Measurements from ENCODE around the gene ZNF716. TPM values are rescaled to one million over a fixed set of nuclear protein-coding genes. Genes with fewer than 3 reads are reported as not detected.
"Not testable (repeated sequence)": the region's sequence is repeated elsewhere in the genome, so short reads cannot be mapped to it uniquely, and the experiment has no call there.

ZNF716 gene
- total RNA-seq, 2 experiments from 2014 or later: not detected

GRCh38 chr7:57443567-57443966, 6.4 kb upstream of the ZNF716 start:
- H3K27ac Mint-ChIP-seq: no peak overlapping the region
- no peaks in the 10 kb centered on the region for H3K36me3 Mint-ChIP-seq (ENCODE audit: low read depth)
- peaks cover 27% of the 10 kb centered on the region for H3K9me3 Mint-ChIP-seq
- no peaks in the 10 kb centered on the region for H3K27me3 Mint-ChIP-seq
- no peaks in the 10 kb centered on the region for H3K4me1 Mint-ChIP-seq
- H3K4me3 Mint-ChIP-seq: no peak overlapping the region
- CTCF ChIA-PET: no interaction called here
- POLR2A ChIA-PET: no interaction called here
- no peak for DNase-seq

DNA sequence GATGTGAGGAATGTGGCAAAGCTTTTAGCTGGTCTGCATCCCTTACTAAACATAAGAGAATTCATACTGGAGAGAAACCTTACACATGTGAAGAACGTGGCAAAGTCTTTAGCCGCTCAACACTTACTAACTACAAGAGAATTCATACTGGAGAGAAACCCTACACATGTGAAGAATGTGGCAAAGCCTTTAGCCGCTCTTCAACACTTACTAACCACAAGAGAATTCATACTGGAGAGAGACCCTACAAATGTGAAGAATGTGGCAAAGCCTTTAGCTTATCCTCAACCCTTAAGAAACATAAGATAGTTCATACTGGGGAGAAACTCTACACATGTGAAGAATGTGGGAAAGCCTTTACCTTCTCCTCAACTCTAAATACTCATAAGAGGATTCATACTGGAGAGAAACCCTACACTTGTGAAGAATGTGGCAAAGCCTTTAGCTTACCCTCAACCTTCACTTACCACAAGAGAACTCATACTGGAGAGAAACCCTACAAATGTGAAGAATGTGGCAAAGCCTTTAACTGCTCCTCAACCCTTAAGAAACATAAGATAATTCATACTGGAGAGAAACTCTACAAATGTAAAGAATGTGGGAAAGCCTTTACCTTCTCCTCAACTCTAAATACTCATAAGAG, 19.3 kb downstream of the ZNF716 start:
- peaks cover 43% of the 10 kb centered on the region for H3K9me3 Mint-ChIP-seq
- CTCF ChIA-PET; H3K4me3 Mint-ChIP-seq; H3K4me1 Mint-ChIP-seq; H3K36me3 Mint-ChIP-seq (ENCODE audit: low read depth); POLR2A ChIA-PET; DNase-seq; H3K27ac Mint-ChIP-seq; H3K27me3 Mint-ChIP-seq: not testable (repeated sequence)

- H3K27ac Mint-ChIP-seq; H3K36me3 Mint-ChIP-seq (ENCODE audit: low read depth); DNase-seq; H3K4me1 Mint-ChIP-seq; H3K4me3 Mint-ChIP-seq; POLR2A ChIA-PET; CTCF ChIA-PET; H3K27me3 Mint-ChIP-seq: not testable (repeated sequence)
- H3K9me3 Mint-ChIP-seq: peaks cover 23% of the 10 kb centered on the region
These were observed 30.3 kb downstream of the ZNF716 start for GRCh38 chr7:57480304-57480703.

GRCh38 chr7:57485022-57485421, 35.0 kb downstream of the ZNF716 start:
- CTCF ChIA-PET; H3K4me1 Mint-ChIP-seq; H3K36me3 Mint-ChIP-seq (ENCODE audit: low read depth); POLR2A ChIA-PET; DNase-seq; H3K27me3 Mint-ChIP-seq; H3K27ac Mint-ChIP-seq; H3K4me3 Mint-ChIP-seq: not testable (repeated sequence)
- H3K9me3 Mint-ChIP-seq: peaks cover 21% of the 10 kb centered on the region

- no peaks in the 10 kb centered on the region for H3K27me3 Mint-ChIP-seq
- no peak for DNase-seq
- H3K36me3 Mint-ChIP-seq (ENCODE audit: low read depth): peaks cover 2% of the 10 kb centered on the region
- peaks cover 9% of the 10 kb centered on the region for H3K9me3 Mint-ChIP-seq
- H3K4me1 Mint-ChIP-seq: no peaks in the 10 kb centered on the region
- CTCF ChIA-PET: no interaction called here
- no peak overlapping the region for H3K27ac Mint-ChIP-seq
- H3K4me3 Mint-ChIP-seq: no peak overlapping the region
- POLR2A ChIA-PET: no interaction called here
These were observed 38.0 kb downstream of the ZNF716 start for GRCh38 chr7:57487957-57488356.

DNA sequence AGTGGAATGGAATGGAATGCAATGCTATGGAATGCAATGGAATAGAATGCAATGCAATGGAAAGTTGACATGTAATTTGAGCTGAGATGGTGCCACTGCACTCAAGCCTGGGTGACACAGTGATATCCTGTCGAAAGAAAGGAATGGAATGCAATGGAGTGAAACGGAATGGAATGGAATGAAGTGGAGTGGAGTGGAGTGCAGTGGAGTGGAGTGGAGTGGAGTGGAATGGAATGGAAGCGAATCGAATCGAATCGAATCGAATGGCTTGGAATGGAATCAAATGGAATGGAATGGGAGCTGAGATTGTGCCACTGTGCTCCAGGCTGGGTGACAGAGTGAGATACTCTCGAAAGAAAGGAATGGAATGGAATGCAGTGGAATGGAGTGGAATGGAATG, 45.1 kb downstream of the ZNF716 start:
- H3K36me3 Mint-ChIP-seq (ENCODE audit: low read depth); DNase-seq; POLR2A ChIA-PET; H3K4me3 Mint-ChIP-seq; H3K27ac Mint-ChIP-seq; CTCF ChIA-PET; H3K4me1 Mint-ChIP-seq; H3K27me3 Mint-ChIP-seq; H3K9me3 Mint-ChIP-seq: not testable (repeated sequence)

DNA sequence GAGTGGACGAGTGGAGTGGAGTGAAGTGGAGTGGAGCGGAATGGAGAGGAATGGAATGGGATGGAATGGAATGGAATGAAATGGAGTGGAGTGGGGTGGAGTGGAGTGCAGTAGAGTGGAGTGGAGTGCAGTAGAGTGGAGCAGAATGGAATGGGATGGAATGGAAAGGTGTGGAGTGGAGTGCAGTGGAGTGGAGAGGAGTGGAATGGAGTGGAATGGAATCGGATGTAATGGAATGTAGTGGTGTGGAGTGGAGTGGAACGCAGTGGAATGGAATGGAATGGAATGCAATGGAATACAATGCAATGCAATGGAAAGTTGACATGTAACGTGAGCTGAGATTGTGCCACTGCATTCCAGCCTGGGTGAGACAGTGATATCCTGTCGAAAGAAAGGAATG, 46.4 kb downstream of the ZNF716 start:
- Mint-ChIP-seq H3K27me3 (no peaks in the 10 kb centered on the region), H3K27ac (no peak overlapping the region), H3K4me1 (no peaks in the 10 kb centered on the region), H3K4me3 (no peak overlapping the region), H3K36me3 (ENCODE audit: low read depth) (no peaks in the 10 kb centered on the region), H3K9me3 (peaks cover 7% of the 10 kb centered on the region)
- POLR2A ChIA-PET: no interaction called here
- no peak for DNase-seq
- CTCF ChIA-PET: no interaction called here

GRCh38 chr7:57505176-57505575, 55.2 kb downstream of the ZNF716 start:
- POLR2A ChIA-PET: no interaction called here
- no peak overlapping the region for H3K27ac Mint-ChIP-seq
- H3K9me3 Mint-ChIP-seq: peaks cover 36% of the 10 kb centered on the region
- no peak for DNase-seq
- no peaks in the 10 kb centered on the region for H3K36me3 Mint-ChIP-seq (ENCODE audit: low read depth)
- H3K27me3 Mint-ChIP-seq: no peaks in the 10 kb centered on the region
- H3K4me3 Mint-ChIP-seq: no peak overlapping the region
- CTCF ChIA-PET: no interaction called here
- H3K4me1 Mint-ChIP-seq: no peaks in the 10 kb centered on the region

Small RNA genes lying within 50 kb of the gene (microRNA-seq; reads per million reads assigned to microRNA genes)
- gene MIR3147 (ENCODE audit: borderline microRNAs expressed, borderline replicate concordance): not detected
